Activated naive CD8-positive, alpha-beta T cell treated with anti-CD3 and anti-CD28 coated beads, Interleukin-2, amount 50 U/mL, for 16 hours (primary cell): Measurements from ENCODE around the gene BCAP29.

Source experiments
- DNase-seq: peaks from one replicate; pipeline ENCODE4 v3.0.0-alpha.2; 2020; ENCODE audit warnings: low read depth, low spot score

The BCAP29 gene

GRCh38 chr7:107581387-107582013 is 1.5 kb downstream of the BCAP29 start:
- DNase-seq = no peak

DNA sequence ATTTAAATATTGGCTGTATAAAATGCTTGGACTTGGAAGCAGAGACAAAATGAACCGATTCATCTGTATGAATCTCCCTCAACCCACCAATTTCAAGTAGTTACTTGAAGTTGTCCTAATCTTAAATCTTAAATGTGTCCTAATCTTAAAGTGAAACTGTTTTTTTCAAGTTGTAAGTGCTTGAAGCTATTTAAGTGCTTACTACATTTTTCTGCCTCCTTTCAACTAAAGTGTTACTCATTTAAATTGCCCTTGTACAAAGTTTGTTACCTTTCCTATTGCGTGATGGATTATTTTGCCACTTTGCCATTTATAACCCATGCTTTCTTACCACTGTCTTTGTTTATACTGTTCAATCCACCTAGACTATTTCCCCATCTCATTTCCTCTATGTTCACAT is 2.8 kb downstream of the BCAP29 start:
- DNase-seq = no peak

GRCh38 chr7:107584716-107585115 is 4.7 kb downstream of the BCAP29 start:
- DNase-seq = no peak

GRCh38 chr7:107588529-107589130 is 8.6 kb downstream of the BCAP29 start:
- DNase-seq = no peak

- no peak for DNase-seq
Observed at GRCh38 chr7:107591421-107591820, 11.4 kb downstream of the BCAP29 start.

DNA sequence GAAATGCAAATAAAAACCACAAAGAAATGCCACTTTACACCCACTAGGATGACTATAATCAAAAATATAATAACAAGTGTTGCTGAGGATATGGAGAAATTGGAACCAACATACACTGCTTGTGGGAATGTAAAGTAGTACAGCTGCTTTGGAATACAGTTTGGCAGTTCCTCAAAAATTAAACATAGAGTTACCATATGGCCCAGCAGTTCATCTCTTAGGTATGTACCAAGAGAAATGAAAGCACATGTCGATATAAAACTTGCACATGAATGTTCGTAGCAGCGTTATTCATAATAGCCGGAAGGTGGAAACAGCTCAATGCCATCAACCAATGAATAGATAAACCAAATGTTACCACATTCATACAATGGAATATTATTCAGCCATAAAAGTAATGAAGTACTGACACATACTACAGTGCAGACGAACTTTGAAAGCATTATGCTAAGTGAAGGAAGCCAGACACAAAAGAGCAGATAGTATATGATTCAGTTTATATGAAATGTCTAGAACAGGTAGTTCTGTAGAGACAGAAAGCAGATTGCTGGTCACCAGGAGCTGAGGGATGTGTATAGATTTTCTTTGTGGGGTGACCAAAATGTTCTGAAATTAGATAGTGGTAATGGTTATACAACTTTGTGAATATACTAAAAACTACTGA is 12.4 kb downstream of the BCAP29 start:
- DNase-seq = no peak

- DNase-seq = no peak
Observed at GRCh38 chr7:107593025-107593410, 13.0 kb downstream of the BCAP29 start.

DNA sequence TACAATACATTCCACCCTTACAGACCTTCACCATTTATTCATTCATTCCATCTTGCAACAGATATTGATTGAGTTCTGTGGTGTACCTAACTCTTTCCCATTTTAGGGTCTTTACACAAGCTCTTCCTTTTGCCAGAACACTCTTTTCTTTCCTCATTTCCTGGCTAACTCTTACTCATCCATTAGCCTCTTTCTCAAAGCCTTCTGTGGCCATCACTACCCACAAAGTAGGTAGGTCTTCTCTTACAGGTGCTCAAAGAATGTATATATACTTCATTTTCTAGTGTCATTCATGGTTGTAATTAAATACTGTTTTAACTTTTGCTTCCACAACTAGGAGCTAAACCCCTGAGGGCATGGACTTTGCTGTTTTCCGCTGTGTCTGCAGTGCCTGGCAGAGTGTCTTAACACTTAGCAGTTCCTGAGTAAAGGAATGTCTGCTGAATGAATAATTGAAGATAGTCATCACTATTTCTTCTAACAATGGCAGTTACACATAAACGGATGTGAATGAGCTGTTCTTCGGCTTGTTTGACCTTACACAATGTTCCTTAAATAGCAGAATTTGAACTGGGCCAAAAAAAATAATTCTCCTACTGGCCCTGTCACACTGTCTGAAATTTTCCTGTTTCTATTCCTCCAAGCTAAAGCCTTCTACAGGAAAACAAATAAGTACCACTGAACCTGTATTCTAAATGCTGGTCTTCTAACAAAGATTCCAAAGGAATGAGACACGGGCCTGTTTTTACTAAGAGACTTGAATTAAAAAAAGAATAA is 15.1 kb downstream of the BCAP29 start:
- DNase-seq = no peak

DNA sequence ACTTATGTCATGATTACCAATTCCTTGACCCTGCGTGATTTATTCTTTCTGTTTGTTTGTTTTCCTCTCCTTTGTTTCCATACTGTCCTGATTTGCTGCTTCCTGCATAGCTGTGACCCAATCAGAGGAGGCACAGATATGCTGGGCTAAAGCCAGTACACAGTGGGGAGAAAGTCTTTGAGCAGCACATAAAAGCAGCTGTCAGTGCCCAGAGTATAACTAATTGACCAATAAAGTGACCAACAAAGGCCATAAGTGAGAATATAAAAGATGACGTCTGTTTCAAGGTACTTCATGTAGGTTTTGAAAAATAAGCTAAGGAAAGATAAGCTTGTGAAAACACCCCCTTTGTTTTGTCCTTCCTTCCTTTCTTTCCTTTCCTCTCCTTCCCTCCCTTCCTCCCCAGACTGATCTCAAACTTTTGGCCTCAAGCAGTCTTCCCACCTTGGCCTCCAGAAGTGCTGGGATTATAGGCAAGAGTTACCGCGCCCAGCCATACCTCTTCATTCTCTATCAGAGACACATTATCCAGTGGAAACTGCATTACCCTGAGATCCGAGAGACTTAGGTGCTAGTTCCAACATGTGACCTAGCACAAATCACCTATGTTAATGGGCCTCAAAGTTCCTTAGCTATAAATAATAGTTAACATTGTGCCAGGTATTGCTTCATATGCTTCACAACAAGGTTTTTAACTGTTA is 17.0 kb downstream of the BCAP29 start:
- DNase-seq = no peak

DNA sequence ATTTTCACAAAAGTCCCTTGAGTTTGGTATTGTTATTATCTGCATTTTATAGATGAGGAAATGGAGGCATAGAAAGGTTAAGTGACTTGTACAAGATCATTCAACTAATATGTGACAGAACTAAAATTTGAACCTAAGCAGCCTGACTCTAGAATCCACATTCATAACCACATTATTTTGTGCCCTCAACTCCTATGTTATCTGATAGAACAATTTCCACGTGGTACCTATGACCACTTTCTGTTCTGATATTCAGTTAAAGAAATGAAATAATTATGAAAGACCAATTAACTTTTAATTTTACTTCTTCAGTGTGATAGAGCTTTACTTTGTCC is 17.5 kb downstream of the BCAP29 start:
- DNase-seq = no peak

DNA sequence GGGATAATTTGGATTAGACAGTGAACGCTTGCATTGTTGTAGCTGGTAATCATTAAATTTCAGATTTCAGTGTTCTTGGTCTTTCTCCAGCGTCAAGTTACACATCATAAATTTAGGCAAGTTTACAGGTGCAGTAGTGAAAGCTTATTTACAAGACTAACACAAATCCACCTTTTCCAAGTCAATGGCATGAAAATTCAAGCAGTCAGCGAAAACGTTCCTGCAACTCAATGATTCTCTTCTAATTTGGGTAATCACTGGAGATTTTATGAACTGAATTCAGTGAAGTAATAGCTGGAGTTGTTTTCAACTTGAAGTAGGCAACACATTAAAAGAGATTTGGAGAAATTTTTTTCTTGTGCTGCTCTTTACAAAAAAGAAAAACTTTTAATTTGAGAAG is 17.9 kb downstream of the BCAP29 start:
- no peak for DNase-seq

GRCh38 chr7:107599262-107599661 is 19.2 kb downstream of the BCAP29 start:
- no peak for DNase-seq

DNA sequence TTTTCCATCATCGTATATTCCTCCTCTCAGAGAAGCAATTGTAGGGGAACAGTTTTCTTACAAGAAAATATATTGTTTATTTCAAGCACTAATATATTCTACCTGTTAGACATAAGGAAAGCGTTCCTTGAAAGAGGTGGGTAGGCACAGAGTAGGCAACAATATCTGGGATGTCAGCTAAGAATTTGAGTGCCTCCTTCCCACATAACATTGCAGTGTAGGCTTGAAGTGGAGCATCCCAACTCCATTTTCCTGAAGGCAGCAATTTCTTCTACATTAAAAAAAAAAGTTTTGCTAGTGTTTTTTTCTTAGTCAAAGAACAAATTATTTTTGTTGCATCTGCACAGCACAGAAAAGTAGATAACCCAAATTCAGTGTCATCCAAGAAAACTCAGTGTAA is 20.8 kb downstream of the BCAP29 start:
- no peak for DNase-seq

DNA sequence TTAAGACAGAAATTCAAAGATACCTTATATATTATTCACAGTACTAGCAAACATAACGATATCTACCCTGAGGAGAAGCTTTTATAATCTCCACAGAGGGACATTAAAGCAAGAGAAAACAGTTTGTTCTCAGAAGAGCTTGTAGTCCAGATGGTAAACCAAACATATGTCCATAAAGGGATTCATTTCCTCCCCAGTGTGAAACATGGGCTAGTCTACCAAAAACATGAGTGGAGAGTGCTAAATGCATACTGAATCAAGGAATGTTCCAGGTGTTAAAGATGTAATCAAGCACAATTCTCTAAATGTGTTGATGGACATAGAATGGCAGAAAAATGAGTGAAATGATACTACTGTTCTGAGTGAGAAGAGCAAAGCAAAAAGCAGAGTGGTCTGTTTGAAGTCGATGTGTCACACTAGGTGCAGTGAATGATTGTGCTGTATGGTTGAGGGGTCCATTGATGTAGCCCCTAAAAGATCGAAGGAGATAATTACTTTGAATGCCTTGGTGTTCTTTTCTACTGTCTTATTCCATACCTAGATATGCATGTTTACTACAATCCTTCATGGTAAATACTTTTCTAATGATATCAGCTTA is 25.3 kb downstream of the BCAP29 start:
- no peak for DNase-seq

GRCh38 chr7:107606303-107606702 is 26.3 kb downstream of the BCAP29 start:
- DNase-seq = no peak

GRCh38 chr7:107609811-107610261 is 29.8 kb downstream of the BCAP29 start:
- DNase-seq = no peak

GRCh38 chr7:107610323-107610722 is 30.3 kb downstream of the BCAP29 start:
- DNase-seq = no peak

DNA sequence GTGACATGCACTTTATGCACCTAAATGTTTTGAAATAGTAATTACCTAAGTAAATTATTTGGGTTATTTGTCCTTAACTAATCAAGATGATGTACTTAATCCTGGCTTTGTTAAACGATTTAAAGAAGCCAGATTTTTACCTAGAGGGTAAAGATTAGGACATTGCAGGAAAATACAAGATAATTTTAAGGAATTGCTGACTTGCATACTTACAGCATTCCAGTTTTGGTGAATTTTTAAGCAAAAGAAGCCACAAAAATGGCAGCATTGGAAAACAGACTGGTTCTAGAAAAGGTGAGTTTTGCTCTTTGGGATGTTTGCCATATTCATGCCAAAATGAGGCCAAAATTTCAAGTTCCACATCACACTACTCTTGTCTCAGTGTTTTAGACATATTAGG is 33.4 kb downstream of the BCAP29 start:
- DNase-seq = no peak

DNA sequence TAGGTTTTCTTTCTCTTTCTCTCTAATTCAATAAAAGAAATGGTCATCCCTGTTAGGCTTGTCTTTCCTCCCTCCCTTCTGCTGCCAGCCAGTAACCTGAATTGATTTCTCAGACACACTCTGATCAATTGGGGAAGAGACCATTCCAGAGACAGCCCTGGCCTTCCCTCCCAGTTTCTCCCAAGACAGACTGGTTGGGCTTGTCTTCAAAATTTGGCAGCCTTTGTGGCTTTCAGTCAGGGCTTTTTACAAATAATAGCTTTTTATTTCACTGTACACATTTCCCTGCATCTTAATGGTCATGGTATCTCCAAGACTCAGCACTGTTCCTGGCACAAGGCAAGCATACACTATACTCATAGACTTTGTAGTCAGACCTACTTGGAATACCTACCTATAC is 33.9 kb downstream of the BCAP29 start:
- no peak for DNase-seq

DNA sequence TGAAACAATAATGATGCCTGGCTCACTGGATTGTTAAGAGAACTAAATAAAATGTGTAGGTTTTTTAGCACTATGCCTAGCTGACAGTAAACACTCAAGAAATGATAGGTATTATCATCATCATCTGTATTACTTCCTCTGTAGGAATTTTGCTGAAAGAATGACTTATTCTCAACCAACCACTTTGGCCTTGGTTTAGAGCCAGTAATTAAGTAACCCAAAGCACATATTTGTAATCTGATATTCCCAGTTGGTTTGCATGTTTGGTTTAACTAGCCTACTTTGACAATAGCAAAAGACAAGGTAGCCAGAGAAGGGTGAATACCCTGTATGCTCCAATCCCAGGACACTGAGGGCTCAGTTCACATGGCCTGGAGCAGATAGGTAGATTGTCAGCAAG is 34.4 kb downstream of the BCAP29 start:
- DNase-seq = no peak

- DNase-seq = no peak
Observed at GRCh38 chr7:107615910-107616680, 36.0 kb downstream of the BCAP29 start.
